ENCODE data around the gene ETFBKMT.

DNA sequence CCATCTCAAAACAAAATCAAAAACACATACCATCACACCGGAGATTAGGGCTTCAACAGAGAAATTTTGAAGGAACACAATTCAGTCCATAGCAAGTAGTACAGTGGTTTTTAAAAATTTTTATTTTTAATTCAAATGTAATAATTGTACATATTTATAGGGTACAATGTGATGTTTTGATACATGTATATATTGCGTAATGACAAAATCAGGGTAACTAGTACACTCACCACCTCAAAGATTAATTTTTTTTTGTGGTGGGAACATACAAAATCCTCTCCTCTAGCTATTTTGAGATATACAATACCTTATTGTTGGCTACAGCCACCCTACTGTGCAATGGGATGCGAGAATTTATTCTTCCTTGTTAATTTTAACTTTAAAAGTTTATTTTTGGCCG lies 26.0 kb upstream of the ETFBKMT start:
- TF ChIP-seq, protein P1, sequence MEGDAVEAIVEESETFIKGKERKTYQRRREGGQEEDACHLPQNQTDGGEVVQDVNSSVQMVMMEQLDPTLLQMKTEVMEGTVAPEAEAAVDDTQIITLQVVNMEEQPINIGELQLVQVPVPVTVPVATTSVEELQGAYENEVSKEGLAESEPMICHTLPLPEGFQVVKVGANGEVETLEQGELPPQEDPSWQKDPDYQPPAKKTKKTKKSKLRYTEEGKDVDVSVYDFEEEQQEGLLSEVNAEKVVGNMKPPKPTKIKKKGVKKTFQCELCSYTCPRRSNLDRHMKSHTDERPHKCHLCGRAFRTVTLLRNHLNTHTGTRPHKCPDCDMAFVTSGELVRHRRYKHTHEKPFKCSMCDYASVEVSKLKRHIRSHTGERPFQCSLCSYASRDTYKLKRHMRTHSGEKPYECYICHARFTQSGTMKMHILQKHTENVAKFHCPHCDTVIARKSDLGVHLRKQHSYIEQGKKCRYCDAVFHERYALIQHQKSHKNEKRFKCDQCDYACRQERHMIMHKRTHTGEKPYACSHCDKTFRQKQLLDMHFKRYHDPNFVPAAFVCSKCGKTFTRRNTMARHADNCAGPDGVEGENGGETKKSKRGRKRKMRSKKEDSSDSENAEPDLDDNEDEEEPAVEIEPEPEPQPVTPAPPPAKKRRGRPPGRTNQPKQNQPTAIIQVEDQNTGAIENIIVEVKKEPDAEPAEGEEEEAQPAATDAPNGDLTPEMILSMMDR (IDR thresholded peaks at IDR 0.05): no peak
- TF ChIP-seq POLR2A (IDR thresholded peaks at IDR 0.05): no peak
